GM12872 (cell line): Measurements from ENCODE around the gene TEX53.

Source experiments
- TF ChIP-seq, protein P1 (sequence below): IDR thresholded peaks from 3 replicates; pipeline ENCODE4 v1.5.1; 2011; ENCODE audit warnings: low read depth, mild to moderate bottlenecking, low read length, moderate library complexity; ENCODE audit not compliant: insufficient read depth

TEX53 gene

DNA sequence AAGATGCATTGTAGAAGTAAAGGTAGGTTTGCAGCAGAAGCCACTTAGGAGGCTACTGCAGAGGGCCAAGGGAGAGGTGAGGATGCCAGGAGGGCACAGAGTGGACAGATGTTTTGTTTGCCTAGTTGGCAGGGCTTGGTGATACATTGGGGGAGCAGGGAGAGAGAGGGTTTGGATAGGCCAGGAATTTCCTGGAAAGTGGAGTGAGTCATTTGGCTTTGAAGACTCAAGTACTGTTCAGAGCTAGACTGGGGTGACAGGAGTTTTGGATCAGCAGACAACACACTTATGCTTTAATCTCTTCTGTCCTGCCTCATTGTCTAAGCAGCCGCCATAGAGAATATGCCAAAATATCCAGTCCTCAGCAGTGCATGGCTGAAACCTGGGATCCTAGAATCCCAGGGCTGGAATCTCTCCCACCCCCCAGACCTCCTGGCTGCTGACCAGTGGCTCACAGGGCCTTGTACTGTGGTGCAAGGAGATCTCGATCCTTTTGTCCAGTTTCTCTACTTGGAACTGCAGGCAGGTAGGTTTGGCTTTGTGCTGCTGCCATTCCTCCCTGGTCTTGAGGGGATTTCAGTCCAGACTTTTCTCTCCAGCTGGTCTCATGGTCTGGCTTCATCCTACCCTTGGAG lies 35.5 kb downstream of the TEX53 start:
- TF ChIP-seq, protein P1, sequence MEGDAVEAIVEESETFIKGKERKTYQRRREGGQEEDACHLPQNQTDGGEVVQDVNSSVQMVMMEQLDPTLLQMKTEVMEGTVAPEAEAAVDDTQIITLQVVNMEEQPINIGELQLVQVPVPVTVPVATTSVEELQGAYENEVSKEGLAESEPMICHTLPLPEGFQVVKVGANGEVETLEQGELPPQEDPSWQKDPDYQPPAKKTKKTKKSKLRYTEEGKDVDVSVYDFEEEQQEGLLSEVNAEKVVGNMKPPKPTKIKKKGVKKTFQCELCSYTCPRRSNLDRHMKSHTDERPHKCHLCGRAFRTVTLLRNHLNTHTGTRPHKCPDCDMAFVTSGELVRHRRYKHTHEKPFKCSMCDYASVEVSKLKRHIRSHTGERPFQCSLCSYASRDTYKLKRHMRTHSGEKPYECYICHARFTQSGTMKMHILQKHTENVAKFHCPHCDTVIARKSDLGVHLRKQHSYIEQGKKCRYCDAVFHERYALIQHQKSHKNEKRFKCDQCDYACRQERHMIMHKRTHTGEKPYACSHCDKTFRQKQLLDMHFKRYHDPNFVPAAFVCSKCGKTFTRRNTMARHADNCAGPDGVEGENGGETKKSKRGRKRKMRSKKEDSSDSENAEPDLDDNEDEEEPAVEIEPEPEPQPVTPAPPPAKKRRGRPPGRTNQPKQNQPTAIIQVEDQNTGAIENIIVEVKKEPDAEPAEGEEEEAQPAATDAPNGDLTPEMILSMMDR, result no peak

DNA sequence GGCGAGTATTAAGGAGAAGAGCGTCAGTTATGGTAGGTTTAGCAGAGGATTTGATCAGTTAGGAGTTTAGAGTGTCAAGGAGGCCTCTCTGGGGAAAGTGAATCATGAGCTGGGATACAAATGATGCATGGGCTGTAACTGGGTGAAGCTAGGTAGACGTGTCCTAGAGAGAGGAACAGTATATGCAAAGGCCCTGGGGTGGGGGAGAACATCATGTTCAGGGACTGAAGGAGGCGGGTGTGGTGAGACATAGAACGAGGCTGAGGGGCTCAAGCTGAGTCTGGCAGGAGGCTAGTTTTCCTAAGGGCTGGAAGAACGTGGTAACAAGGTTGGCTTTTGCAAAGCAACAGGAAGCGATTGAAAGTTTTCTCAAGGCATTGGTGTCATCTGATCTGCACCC lies 36.0 kb downstream of the TEX53 start:
- TF ChIP-seq, protein P1, result no peak

DNA sequence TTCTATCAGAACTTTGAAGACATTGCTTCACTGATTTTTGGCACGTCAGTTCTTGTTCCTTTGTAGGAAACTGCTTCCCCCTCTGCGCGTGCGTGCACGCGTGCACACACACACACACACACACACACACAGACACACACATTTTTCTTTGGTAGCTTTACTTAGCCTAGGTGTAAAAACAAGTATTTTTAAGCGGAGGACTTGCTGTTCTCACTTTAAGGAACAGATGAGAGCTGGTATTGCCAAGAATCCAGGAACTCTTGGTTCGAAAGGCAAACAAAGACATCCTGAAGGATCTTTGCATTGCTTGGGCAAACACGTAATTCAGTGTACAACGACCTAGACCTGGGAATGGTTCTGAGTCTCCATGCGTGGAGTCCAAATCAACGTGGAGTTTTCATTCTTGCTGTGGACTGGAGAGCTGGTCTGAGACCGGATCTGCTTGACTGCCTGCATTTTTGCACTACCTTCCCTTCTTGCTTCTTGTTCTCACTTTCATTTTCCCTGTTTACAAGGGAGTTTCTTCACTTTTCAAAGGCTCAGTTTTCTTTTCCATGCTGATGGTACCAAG lies 38.3 kb downstream of the TEX53 start:
- TF ChIP-seq, protein P1, result no peak

DNA sequence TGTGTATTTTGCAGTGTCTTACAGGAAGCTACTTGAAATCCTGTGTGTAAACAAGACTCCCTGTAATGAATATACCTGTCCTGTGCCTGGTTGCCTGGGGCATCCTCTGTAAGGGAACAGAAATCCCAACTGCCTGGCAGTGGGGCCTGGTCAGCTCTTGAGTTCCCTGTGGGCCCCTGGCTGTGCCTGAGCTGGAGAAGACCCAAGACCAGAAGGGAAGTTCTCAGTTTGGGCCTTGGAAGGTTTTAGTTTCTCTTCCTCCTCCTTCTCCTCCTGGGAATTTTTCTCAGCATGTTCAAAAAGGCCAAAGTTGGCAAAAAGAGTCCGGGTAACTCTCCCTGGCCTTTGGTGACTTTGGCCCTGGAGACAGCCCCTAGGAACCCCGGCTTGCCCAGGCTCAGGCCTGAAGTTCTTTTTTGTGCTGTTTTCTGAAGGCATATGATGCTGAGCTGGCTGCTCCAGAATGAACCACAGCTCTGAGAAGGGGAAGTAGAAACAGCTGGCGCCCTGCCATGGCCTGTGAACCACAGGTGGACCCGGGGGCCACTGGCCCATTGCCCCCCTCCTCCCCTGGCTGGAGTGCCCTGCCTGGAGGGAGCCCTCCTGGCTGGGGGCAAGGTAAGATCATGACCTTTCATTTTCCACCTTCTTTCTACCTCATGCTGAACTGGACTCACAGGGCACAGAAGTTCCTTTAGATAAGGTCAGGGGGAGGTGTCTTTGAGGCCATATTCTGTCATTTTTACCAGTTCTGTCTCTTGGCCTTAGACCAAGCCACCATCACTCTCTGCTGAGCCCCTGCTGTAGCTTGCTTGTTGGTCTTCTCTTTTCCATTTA lies 40.7 kb downstream of the TEX53 start:
- TF ChIP-seq, protein P1, result no peak

DNA sequence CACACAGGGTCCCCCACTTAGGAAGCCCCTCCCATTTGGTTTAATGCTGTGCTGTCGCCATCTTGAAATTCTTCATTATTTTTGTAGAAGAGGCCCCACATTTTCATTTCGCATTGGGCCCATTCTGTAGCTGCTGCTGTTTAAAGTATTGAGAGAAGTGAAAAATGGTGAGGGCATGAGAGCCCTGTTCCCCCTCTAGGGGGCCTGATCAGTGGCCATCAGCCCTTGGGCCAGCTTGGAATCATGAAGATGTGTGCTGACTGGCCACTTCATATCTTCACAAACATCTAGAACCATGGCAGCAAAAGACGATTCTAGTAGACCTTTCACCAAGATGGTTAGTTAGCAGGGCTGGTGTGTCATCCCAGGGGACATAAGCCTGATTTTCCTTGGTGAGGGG lies 43.2 kb downstream of the TEX53 start:
- TF ChIP-seq, protein P1, result no peak

DNA sequence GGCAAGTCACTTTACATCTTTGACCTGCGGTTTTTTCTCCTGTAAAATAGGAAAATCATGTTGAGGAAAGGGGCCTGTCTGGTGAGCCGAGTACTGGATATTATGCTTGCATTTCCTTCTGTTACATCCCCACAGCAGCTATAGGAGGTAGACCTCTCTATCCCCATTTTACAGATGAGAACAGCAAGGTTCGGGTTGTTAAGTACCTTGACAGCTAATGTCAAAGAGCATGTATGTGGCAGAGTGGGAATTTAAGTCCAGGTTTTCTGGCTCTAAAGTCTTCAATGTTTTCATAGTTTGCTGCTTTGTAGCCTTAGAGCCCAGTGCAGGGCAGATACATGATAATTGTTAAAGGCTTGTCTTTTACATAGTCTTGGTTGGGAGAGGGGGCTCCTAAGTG lies 43.7 kb downstream of the TEX53 start:
- TF ChIP-seq, protein P1, result no peak

DNA sequence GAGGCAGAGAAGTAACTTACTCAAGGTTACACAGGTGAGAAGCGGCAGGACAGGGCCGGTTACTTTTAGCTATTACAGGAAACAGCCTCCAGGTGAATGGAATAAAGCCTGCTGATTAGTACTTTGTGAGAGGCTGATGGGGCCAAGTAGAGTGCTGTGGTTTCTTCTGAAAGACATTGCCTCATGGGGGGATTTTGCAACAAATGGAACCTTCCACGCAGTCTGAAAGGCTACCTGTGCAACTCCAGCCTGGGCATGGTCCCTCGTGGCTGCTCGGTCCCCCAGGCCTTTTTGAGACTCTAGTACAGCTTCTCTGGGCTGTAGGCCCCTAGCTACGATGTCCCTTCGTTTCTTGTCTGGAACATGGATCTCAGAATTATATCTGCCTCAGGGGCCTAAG lies 44.5 kb downstream of the TEX53 start:
- TF ChIP-seq, protein P1, result no peak
